HL-60 (cell line): Measurements from ENCODE around the gene FOXP4.

Experiments
- GABPA ChIP-seq: IDR thresholded peaks from 2 replicates; pipeline ENCODE4 v1.6.1; 2012; ENCODE audit warnings: low read depth
- POLR2AphosphoS5 ChIP-seq: IDR thresholded peaks from 2 replicates; pipeline ENCODE4 v1.6.1; 2012; ENCODE audit warnings: low read depth
- SPI1 ChIP-seq: IDR thresholded peaks from 2 replicates; pipeline ENCODE4 v1.6.1; 2012; ENCODE audit warnings: low read depth, mild to moderate bottlenecking, borderline replicate concordance
- TF ChIP-seq, protein P1 (sequence below): IDR thresholded peaks from one replicate; pipeline ENCODE4 v1.5.1; 2011; ENCODE audit warnings: low read length, control low read depth, inconsistent platforms; ENCODE audit not compliant: insufficient read depth
- TF ChIP-seq, protein P2 (sequence below): IDR thresholded peaks from 2 replicates; pipeline ENCODE4 v1.6.1; 2012; ENCODE audit warnings: low read depth; ENCODE audit not compliant: insufficient replicate concordance

- TF ChIP-seq GABPA (no peak), POLR2AphosphoS5 (no peak), SPI1 (no peak)
- TF ChIP-seq, protein P1, sequence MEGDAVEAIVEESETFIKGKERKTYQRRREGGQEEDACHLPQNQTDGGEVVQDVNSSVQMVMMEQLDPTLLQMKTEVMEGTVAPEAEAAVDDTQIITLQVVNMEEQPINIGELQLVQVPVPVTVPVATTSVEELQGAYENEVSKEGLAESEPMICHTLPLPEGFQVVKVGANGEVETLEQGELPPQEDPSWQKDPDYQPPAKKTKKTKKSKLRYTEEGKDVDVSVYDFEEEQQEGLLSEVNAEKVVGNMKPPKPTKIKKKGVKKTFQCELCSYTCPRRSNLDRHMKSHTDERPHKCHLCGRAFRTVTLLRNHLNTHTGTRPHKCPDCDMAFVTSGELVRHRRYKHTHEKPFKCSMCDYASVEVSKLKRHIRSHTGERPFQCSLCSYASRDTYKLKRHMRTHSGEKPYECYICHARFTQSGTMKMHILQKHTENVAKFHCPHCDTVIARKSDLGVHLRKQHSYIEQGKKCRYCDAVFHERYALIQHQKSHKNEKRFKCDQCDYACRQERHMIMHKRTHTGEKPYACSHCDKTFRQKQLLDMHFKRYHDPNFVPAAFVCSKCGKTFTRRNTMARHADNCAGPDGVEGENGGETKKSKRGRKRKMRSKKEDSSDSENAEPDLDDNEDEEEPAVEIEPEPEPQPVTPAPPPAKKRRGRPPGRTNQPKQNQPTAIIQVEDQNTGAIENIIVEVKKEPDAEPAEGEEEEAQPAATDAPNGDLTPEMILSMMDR = no peak
- TF ChIP-seq, protein P2, sequence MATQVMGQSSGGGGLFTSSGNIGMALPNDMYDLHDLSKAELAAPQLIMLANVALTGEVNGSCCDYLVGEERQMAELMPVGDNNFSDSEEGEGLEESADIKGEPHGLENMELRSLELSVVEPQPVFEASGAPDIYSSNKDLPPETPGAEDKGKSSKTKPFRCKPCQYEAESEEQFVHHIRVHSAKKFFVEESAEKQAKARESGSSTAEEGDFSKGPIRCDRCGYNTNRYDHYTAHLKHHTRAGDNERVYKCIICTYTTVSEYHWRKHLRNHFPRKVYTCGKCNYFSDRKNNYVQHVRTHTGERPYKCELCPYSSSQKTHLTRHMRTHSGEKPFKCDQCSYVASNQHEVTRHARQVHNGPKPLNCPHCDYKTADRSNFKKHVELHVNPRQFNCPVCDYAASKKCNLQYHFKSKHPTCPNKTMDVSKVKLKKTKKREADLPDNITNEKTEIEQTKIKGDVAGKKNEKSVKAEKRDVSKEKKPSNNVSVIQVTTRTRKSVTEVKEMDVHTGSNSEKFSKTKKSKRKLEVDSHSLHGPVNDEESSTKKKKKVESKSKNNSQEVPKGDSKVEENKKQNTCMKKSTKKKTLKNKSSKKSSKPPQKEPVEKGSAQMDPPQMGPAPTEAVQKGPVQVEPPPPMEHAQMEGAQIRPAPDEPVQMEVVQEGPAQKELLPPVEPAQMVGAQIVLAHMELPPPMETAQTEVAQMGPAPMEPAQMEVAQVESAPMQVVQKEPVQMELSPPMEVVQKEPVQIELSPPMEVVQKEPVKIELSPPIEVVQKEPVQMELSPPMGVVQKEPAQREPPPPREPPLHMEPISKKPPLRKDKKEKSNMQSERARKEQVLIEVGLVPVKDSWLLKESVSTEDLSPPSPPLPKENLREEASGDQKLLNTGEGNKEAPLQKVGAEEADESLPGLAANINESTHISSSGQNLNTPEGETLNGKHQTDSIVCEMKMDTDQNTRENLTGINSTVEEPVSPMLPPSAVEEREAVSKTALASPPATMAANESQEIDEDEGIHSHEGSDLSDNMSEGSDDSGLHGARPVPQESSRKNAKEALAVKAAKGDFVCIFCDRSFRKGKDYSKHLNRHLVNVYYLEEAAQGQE = no peak
Measured at GRCh38 chr6:41519745-41520699, 26.2 kb upstream of the FOXP4 start.
